Measurements from ENCODE around the gene SUPT3H.

SUPT3H gene

DNA sequence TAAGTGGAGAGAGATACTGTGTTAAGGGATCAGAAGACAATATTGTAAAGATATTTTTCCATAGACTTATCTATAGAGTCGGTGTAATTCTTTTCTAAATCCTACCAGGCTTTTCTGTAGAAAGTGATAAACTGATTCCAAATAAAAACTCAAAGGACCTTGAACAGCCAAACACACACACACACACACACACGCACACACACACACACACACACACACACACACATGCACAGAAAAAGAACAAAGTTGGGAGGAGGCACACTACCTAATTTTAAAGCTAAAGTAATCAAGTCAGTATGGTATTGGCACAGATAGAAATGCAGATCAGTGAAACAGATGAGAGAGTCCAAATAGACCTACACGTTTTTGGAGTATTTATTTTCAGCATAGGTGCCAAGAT lies 534.0 kb downstream of the SUPT3H start:
- DNase-seq: no peak
- Histone ChIP-seq H3K4me3 (ENCODE audit: low read depth, low read length) (no peak overlapping the region), H3K27ac (no peak overlapping the region), H3K36me3 (no peaks in the 10 kb centered on the region), H3K27me3 (ENCODE audit: insufficient read depth, low read depth, severe bottlenecking) (no peaks in the 10 kb centered on the region), H3K9me3 (ENCODE audit: severe bottlenecking) (no peaks in the 10 kb centered on the region)
- TF ChIP-seq, protein P1, sequence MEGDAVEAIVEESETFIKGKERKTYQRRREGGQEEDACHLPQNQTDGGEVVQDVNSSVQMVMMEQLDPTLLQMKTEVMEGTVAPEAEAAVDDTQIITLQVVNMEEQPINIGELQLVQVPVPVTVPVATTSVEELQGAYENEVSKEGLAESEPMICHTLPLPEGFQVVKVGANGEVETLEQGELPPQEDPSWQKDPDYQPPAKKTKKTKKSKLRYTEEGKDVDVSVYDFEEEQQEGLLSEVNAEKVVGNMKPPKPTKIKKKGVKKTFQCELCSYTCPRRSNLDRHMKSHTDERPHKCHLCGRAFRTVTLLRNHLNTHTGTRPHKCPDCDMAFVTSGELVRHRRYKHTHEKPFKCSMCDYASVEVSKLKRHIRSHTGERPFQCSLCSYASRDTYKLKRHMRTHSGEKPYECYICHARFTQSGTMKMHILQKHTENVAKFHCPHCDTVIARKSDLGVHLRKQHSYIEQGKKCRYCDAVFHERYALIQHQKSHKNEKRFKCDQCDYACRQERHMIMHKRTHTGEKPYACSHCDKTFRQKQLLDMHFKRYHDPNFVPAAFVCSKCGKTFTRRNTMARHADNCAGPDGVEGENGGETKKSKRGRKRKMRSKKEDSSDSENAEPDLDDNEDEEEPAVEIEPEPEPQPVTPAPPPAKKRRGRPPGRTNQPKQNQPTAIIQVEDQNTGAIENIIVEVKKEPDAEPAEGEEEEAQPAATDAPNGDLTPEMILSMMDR (IDR thresholded peaks at IDR 0.05; ENCODE audit: low read depth, low read length): no peak

DNA sequence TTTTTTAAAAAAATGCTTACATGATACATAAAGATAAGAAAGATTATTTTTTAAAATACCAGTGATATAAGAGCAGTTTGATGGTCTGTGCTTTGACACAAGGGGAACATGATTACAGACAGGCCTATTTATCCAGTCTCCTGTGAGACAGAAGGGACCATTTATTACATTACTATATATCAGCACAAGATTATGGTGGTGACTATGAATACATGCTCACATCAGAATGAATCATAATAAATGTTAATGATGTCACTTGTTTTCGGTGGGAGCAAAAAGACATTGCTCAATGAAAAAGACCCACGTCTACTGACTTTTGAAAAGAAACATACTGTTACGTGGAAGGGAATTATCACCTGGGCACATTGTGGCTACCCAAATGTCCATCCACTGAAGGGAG lies 535.1 kb downstream of the SUPT3H start:
- H3K27me3 ChIP-seq (ENCODE audit: insufficient read depth, low read depth, severe bottlenecking): no peaks in the 10 kb centered on the region
- H3K9me3 ChIP-seq (ENCODE audit: severe bottlenecking): no peaks in the 10 kb centered on the region
- TF ChIP-seq, protein P1 (IDR thresholded peaks at IDR 0.05; ENCODE audit: low read depth, low read length): no peak
- DNase-seq: no peak
- no peak overlapping the region for H3K4me3 ChIP-seq (ENCODE audit: low read depth, low read length)
- H3K27ac ChIP-seq: no peak overlapping the region
- no peaks in the 10 kb centered on the region for H3K36me3 ChIP-seq

DNA sequence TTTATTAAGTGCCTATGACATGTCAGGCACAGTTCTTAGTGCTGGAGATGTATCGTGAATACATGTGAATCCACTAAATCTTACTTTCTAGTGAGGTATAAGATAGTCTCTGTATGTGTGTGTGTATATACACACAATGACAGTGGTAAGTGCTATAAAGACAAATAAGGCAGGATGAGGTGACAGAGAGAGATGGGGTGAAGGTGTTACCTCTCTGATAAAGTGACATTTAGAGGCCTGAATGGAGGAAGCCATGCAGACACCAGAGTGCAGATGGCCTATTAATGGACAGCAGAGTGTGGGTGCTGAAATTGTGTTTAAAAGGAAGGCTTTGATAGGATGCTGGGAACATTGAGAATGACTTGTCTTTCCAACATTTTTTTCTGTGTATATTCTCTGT lies 535.9 kb downstream of the SUPT3H start:
- Histone ChIP-seq H3K27me3 (ENCODE audit: insufficient read depth, low read depth, severe bottlenecking) (no peaks in the 10 kb centered on the region), H3K27ac (no peak overlapping the region), H3K4me3 (ENCODE audit: low read depth, low read length) (no peak overlapping the region), H3K36me3 (no peaks in the 10 kb centered on the region), H3K9me3 (ENCODE audit: severe bottlenecking) (no peaks in the 10 kb centered on the region)
- no peak for DNase-seq
- TF ChIP-seq, protein P1 (IDR thresholded peaks at IDR 0.05; ENCODE audit: low read depth, low read length): no peak

DNA sequence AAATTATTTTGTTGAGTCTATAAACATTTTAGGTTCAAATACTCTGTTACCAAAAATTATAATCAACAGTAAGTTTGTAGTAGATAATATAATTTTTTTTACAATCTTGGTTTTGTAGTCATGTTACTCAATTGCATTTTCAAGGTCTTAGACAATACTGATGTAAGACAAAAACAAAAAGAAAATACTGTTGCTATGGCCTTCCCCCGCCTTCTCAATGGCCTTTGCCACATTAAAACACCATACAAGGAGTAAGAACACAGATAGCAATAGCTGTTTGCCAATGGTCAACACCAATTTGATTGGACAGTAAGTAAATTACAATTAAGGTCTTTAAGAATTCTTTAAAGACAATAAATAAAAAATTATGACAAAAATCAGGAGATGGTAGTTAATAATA lies 540.0 kb downstream of the SUPT3H start:
- H3K27ac ChIP-seq: no peak overlapping the region
- H3K9me3 ChIP-seq (ENCODE audit: severe bottlenecking): no peaks in the 10 kb centered on the region
- TF ChIP-seq, protein P1 (IDR thresholded peaks at IDR 0.05; ENCODE audit: low read depth, low read length): no peak
- no peaks in the 10 kb centered on the region for H3K27me3 ChIP-seq (ENCODE audit: insufficient read depth, low read depth, severe bottlenecking)
- no peak for DNase-seq
- H3K4me3 ChIP-seq (ENCODE audit: low read depth, low read length): no peak overlapping the region
- H3K36me3 ChIP-seq: no peaks in the 10 kb centered on the region

DNA sequence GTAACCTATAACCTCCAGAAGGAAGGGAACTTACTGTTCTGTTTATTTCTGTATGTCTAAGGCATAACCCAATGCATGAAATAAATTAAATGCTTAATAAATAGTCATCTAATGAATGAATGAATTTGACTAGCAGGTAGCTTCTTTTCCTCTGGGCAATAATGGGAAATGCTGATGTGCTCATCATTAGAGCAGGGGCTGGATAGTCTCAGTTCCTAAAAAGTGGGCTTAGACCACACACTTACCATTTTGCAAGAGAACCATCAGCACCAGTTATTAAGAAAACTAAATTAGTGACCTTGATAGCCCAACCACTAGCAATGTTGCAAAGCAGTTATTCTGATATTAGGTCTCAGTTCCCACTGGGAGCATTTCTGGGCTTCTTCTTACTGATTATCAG lies 540.5 kb downstream of the SUPT3H start:
- Histone ChIP-seq H3K4me3 (ENCODE audit: low read depth, low read length) (no peak overlapping the region), H3K27me3 (ENCODE audit: insufficient read depth, low read depth, severe bottlenecking) (no peaks in the 10 kb centered on the region), H3K36me3 (no peaks in the 10 kb centered on the region), H3K9me3 (ENCODE audit: severe bottlenecking) (no peaks in the 10 kb centered on the region), H3K27ac (no peak overlapping the region)
- no peak for DNase-seq
- TF ChIP-seq, protein P1 (IDR thresholded peaks at IDR 0.05; ENCODE audit: low read depth, low read length): no peak

DNA sequence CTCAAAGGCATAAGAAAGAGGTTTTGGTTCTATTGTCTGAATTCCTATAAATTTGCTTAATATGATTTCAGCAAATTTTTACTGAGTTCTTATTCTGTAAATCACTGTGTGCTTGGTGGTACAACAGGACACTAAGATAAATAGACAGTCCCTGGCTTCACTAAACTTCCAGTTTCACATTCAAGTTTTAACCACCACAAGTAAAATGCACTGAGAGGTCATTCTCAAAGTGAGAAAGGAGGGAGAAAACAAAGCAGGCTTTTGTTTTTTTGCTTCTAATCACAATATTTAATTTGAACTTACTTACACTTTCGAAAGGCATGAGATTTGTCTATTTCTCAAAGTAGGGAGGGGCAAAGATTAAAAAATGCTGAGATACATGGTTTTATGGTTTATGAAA lies 544.5 kb downstream of the SUPT3H start:
- Histone ChIP-seq H3K9me3 (ENCODE audit: severe bottlenecking) (no peaks in the 10 kb centered on the region), H3K27ac (peak overlapping the region; percentile 66), H3K36me3 (no peaks in the 10 kb centered on the region), H3K4me3 (ENCODE audit: low read depth, low read length) (no peak overlapping the region), H3K27me3 (ENCODE audit: insufficient read depth, low read depth, severe bottlenecking) (no peaks in the 10 kb centered on the region)
- TF ChIP-seq, protein P1 (IDR thresholded peaks at IDR 0.05; ENCODE audit: low read depth, low read length): no peak
- no peak for DNase-seq

Data from WERI-Rb-1 (cell line).